GM18502 (cell line): ENCODE measurements around the gene EFNA5.

Source experiments
- ATAC-seq: cut with Tn5 transposase; IDR thresholded peaks from one replicate; pipeline ENCODE4 v1.9.1; 2021; ENCODE audit warnings: mild to moderate bottlenecking; ENCODE audit not compliant: unreplicated experiment, poor library complexity

EFNA5 gene

DNA sequence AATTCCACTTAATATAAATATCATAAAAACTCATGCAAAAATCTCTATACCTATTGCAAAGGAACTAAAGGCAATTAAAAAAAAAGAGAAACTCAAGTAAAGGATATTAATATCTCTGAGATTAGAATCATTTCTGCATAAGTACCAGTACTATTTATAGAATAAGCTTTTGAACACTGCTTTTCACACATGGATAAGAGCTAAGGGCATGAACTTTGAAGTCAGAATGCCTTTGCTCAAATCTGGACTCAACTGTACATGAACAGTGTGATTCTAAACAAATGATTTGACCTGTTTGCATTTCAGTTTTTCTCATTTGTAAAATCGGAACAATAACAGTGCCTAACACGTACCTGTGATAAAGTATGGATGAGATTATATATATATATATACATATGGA is 255.9 kb downstream of the EFNA5 start:
- ATAC-seq, result no peak

DNA sequence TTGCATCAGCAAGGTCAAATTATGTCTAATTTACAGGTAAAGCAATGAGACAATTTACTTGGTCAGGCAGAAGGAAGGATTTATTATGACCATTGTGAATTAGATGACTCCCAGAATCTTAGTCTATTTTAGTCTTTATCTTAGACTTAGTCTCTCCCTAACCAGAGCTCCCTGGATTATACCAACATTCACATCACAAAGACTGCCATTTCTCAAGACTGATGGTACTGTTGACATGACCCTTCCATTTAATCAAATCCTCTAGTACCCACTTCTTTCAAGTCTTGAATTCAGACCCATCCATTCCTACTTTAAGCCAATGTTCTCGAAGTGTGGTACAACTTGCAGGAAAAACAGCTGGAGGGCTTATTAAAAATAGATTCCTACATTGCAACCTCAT is 257.0 kb downstream of the EFNA5 start:
- ATAC-seq, result no peak

DNA sequence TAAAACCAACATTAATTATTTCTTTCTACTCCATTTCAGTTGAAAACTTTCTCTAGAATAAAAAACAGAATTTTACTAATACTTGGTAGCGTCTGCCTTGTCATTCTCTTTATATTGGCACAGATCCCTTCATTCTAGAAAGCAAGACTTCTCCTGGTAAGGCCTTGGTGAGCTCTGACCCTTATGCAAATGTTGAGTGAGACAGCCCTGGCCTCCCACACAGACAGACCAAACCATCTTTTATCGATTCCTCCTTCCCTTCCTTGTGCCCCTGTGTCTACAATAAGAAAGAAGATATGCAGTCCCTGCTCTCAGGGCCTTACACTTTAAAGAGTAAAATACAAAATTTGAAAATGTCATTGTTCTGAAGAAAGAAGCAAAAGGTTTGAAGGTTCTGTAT is 262.2 kb downstream of the EFNA5 start:
- ATAC-seq, result peak; percentile 83

DNA sequence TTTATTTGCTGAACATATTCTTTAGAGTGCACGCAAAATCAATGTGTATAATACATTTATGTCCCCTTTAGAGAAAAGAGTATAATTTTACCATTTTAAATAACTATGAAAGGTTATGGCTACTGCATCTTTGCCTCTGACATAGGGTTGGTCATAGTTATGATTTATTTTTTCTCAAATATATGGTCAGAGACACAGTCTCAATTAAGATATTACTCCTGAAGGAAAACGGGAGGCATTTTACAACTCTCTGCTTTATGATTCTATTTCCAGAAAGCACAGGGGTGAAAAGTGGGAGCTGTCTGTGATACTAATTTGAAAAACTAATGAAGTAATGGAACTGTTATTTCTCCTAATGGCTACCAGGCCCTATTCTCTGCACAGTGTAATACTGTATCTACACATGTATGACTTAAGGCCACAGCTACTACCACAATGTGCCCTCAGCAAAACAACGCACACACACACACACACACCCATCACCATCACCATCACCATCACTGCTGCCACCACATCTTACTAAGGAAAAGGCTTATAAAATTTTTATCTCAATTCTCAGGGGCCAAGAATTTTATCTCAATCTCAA is 262.9 kb downstream of the EFNA5 start:
- ATAC-seq, result no peak

DNA sequence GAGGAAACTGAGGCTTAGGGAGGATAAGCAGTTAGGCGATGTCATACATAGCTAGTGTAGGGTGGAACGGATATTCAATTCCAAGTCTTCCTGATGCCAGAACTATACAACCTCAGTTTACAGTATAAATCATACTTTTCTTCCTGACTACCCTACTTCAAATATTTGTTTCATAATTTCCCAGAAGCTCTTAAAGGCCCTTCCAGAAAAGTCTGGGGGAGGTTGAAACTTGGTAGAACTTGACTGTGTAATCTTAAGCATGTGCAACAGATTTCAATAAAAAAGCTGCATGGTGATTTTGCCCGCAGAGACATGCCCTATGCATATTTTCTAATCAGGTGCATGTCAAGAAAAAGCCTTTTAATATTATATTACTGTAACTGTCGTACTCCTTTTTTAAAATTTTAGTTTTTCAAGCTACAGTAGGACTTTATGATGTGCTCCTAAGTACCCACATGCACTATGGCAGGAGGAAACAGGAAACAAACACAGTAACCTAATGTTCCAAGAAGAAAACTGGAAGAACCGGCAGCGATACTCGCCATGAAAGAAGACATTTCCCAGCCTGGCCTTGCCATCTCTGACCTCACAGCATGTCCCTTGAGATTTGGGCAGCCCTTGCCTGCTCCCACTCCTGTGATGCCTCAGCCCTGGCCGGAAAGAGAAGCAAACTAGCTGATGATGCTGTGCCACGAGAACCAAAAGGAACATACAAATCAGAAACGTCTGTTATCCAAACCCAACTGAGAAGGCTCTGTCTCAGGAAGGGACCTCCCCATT is 266.0 kb downstream of the EFNA5 start:
- ATAC-seq, result no peak

DNA sequence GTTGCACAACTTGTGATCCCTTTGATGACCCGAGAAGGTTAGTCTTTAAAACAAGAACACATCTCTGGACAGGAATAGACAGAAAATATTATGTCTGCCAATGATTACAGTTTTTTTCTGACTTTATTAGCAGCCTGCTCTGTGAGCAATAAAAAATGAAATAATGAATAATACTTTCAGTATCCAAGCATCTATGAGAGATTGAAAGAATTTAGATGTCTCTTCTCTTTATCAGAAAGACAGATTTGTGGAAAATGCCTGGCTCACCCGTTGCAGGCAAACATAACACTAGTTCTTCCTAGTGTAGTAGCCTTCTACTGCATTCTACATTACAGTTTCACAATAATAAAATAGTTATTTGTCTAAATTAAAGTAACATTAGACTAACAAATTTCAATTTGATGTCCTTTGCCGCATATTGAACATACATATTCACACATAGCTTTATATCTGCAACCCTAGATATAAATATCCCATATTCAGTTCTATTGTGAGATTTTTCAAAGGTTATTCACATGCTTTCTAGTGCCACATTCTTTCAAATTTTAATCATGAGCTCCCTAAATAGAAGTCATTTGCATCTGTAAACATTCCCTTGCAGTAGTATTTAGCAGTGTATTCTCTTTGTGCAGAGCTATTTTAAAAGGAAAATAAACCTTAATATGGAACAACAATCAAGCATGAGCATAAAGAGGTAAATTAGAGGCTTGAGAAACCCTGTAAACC is 267.3 kb downstream of the EFNA5 start:
- no peak for ATAC-seq

DNA sequence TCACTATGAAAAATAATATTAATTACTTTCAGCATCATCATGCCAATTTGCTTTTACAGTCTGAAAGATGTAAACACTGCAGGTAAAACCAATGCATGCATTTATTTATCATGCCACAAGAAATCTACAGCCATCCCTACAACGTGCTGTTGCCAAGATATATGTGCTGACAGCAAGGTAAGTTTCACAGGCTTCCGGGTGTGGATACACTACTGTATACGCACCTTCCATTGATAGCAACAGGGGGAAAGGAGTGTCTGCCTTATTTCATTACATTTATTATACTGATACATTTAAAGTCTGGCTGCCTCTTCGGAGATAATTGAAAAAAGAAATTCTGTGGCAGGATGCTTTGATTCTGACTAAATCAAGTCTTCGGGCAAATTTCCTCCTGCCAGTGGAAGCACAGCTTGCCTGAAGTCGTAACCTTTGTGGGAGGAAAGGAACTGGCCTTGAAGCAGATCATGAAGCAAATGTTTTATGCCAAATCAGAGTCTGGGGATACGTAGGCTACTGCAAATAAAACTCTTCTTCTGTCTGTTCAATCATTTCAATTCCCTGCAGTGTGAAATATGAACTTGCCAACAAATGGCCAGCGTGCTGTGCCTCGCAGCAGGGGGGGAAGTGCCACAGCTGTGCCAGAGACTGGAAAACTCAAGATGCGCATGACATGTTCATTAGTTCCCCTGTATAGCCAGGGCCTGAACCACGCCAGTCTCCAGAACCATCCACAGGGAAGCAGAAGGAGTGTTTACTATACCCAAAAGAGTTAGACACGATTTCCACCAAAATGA is 268.1 kb downstream of the EFNA5 start:
- ATAC-seq, result no peak

DNA sequence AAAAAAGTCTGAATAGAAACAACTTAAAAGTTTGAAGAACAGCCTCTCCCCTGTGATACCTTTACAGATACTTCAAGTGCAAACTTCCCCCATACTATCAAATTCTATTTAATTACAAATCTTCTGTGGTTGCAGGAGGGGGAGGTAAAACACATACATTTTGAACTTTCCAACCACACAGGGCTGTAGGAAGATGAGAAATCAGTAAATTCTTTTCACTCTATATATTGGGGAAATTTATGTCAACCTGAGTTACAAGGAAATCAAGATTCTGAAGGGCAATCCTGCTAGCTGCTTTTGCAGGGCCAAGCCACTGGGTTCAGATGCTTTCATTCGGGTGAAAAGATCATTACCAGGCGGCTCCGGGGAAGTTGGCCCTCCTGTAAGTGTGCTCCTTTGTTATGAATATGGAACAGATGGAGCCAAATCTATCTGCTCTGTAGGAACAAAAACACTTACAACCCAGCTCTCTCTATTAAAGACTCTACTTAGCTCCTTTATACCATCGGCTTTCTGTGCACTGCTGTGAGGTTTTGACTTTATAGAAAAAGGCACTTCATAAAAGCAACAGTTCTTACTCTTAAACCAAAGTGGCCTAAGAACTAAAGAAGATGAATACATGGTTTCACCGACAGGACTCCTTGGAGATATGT is 269.1 kb downstream of the EFNA5 start:
- ATAC-seq, result no peak

DNA sequence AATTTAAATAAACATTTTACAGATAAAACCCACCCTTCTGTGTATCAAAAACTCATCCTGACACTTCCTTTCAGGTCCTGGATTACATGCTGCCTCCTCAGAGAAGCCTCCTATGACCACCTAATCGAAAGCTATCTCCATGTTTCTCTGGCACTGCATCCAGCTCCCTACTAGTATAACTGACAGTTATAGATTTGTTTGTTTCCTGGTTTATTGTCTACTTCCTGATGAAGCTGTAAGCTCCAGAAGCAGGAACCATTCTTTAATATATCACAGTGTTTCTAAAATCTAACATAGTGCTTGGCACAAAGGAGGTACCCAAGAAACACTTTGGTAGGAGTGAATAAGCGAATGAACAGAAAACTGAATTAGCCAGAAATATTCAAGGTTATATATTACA is 270.4 kb downstream of the EFNA5 start:
- ATAC-seq, result no peak

DNA sequence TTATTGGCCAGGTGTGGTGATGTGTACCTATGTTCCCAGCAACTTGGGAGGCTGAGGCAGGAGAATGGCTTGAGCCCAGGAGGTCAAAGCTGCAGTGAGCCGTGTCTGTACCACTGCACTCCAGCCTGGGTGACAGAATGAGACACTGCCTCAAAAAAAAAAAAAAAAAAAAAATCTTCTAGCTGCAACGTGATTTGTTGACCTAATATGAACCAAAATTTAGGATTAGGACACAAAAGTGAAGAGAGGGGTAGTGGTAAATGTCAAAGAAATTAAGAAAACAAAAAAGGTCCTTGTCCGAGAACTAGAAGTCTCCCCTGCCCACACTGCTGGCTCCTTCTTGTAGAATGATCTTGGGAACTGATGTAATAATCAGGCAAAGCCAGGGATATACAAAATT is 272.0 kb downstream of the EFNA5 start:
- ATAC-seq, result no peak

DNA sequence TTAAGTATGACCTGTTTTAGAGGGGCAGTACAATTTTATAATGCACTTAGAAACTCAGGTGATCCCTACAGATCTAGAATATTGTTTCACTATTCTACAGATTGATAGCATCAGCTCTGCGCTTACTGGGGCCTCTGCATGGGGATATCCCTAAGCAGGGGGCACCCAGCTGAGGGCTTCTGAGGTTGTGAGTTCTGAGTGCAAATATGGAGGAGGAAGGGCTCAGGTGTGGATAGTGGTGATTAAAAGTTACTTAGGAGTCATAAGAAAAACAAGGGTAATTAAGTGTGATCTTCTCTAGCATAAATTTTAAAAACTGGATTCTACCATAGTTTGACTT is 274.4 kb downstream of the EFNA5 start:
- ATAC-seq, result peak; percentile 56

DNA sequence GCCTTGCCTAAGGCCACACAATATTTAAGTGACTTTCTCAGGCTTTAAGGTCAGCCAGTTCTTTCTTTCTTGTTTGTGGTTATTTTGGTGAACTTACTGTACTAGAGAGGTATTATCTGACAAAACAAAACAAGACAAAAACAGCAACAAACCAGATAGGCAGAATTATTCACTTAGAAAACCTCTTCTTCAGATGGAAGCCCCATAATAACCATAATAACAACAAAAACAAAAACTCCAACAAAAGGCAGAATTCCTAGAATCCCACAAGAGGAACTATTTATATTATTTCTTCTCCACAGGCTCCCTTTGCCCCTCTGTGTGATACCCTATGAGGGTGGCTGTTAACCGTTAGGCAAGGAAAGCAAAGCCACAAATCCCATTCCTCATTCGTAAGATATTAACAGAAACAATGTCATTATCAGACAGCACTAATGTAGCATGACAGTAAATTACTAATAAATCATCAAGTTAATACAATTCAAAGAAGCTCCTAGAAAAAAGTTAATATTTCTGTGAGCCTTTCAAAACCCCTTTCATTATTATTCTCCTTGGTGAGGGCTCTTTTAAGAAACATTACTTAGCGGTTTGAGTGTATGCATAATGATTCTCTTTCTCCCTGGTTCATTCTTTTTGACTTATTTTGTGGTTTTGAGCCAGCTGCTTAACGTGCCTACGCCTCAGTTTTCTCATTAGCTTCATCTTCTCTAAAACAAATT is 274.9 kb downstream of the EFNA5 start:
- ATAC-seq, result peak; percentile 74

DNA sequence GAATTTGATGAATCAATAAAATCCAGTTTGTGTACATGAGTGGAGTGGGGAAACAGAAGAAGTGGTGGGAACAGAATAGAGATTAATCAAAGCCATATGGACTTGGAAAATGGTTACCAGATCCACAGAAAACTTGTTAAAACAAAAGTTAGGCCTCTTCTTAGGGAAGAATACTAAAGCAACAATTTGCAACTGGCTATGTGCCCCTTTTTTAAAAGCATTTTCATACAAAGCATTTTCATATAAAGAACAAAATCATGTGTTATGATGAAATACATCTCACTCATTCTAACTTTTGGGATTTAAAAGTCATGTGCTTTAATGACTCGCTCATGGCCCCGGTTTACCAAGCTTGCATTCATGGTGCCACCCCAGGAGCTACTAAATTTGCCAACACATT is 276.9 kb downstream of the EFNA5 start:
- no peak for ATAC-seq

DNA sequence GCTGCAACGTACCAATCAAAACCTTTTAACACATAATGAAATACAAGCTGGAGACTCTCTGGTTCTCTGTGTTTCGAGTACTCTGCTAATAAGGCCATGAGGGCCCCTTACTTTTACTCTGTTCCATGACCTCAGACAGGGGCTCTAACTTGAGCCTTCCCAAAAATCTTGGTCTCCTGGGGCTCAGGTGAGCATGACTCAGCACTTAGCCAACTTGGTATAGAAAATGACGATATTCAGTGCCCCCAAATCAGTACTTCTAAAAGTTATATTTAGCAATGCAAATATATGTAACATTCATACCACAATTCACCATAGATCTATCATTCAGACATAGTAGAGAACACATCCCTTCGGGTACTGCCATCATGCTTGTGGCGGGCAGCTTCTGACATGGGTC is 278.9 kb downstream of the EFNA5 start:
- ATAC-seq, result no peak

DNA sequence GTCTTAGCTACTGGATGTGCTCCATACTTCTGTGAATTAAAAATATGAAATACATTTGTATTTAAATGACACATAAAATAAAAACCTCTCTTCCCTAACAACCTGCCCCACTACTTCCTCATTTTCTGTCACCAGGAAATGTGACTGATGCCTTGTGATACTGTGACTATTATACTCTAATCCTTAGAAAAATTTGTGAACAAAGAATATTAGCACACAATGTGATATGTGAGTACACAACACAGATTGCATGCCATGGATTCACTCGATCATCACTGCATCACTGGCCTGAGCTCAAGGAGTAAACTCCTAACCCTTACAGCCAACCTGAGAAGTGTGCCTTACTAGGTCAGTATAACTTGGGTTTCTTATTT is 281.0 kb downstream of the EFNA5 start:
- no peak for ATAC-seq

DNA sequence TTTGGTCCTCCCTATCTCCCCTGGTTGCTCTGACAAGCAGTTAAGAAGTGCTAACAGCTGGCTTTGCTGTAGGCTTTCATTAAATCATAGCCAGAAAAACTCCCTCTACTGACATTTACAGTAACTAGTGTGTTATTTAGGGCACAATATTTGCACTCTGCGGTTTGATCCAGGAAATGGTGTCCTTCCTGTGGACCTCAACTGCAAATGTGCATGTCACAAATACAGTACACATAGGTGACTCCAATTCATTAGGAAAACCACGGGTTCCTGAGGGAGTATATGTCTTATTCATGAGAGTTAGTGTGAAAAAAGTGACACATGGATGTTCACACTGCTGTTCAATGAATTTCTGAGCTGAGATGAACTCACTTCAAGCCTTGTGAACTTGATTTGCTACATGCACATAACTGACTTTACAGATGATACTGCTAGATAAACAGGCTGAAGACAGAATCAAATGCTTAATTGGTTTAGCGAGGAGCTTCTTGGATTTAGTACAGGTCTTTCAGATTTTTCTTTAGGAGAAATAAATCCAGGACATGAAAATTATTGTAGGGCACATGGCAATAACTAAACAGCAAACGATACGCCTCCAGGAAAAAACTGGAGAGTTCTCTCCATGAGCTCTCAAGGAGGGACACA is 281.5 kb downstream of the EFNA5 start:
- peak; percentile 85 for ATAC-seq

DNA sequence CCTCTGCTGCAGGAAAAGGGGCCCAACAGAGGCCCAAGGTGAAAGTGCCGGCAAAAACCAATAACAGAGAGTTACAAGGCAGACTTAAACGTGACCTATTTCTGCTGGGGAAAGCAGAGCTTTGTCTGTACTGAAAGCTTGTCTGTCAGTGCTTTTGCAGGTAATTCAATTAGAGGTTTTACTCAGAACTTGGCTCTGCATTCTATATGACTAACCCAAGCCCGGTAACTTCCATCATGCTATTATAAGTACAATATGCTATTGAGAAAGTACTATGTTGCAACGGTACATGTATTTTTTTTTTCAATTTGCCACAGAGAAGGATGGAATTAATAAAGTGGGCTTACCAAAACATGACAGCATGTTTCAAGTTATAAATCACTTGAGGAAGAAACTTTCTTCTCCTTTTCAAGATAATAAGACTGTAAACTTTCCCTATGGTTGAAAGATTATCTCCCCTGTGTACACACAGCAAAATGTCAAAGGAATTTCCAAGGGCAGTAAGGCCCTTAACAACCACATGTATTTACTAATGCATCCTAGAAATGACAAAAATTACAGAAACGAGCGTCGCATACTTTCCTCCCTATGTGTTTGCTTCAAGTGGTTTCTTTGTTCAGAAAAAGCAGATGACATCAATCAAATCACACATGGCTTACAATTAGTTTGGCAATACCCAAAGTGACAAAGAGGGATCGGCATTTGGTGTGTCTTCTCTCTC is 282.4 kb downstream of the EFNA5 start:
- ATAC-seq, result peak; percentile 55

DNA sequence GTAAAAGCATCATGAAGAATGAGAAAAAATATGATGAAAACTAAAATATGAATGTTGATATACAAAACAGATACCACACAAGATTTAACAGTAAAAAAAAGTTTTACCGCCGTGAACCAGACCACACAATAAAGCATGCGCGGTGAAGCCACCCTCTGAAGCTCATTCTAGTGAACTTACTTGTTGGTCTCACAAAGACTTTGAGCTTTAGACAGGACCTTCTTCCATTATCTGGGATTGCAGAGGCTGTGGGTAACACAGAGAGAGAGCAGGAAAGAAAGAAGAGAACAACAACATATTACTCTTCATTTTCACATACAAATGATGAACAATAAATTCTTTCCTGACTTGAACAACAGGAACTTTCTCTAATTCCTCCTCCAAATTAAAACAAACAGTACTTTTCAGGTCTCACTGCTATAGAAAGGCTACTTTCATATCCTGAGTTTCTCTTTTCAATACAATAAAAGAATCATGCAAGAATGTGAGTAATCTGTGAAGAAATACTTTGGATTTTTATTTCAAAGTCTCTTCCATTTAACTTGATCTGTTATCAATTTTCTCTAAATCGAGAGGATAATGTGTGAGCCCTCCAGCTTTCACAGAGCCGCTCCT is 283.1 kb downstream of the EFNA5 start:
- peak; percentile 12 for ATAC-seq
